Measurements from ENCODE around the gene TMEM47. TPM values are rescaled to one million over a fixed set of nuclear protein-coding genes. Genes with fewer than 3 reads are reported as not detected.

The TMEM47 gene
- polyA plus RNA-seq, 1 donor (not counting 4 experiments of a cell fraction or from before 2014, with no cell fraction given), result 0.16 TPM

DNA sequence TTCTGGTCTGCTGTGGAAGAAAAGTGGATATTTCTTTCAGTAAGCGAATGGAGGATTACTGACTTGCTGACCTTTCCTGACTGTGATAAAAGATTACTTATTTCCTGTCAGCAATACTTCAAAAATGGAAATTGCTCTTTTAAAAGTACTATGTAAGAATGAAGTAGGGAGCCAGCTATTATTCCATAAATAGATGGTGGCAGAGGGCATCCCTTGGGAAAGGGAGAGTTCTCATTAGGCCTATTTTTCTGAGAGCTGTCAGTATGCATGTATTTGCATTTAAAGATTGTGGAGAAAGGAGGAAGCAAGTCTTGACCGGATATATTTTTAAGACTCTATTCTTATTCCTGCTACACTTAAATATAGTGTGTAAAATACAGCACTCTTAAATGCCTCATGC lies 37.2 kb downstream of the TMEM47 start:
- dilution Hi-C loops (cut with MboI; ENCODE audit: extremely low pct_ligation_motif_present, low sequenced_read_pairs), result no loop called here
- H3K36me3 ChIP-seq (ENCODE audit: control insufficient read depth in 2 of 2, extremely low read depth in 1 of 2, insufficient read depth in 2 of 2, low read length in 2 of 2), result no peaks in the 10 kb centered on the region
- no peaks in the 10 kb centered on the region for H3K4me1 ChIP-seq (ENCODE audit: control insufficient read depth, extremely low read depth, insufficient read depth, low read length)
- H3K27me3 ChIP-seq (ENCODE audit: control insufficient read depth, extremely low read depth, insufficient read depth, low read length), result no peaks in the 10 kb centered on the region
- H3K4me3 ChIP-seq (ENCODE audit: control insufficient read depth in 2 of 3, extremely low read depth in 1 of 3, insufficient read depth in 2 of 3, low read depth in 1 of 3, low read length in 3 of 3), result no peak overlapping the region
- TF ChIP-seq CTCF (optimal IDR thresholded peaks at IDR 0.05 in 1 of 3, IDR thresholded peaks at IDR 0.05 in 1 of 3, conservative IDR thresholded peaks at IDR 0.05 in 1 of 3; ENCODE audit: extremely low read depth in 1 of 3, insufficient read depth in 2 of 3, low read length in 3 of 3), result no peak
- no peak for TF ChIP-seq EZH2 (IDR thresholded peaks at IDR 0.05; ENCODE audit: low read length)
- no peaks in the 10 kb centered on the region for H4K20me1 ChIP-seq (ENCODE audit: control insufficient read depth, extremely low read depth, insufficient read depth, low read length)
- no peaks in the 10 kb centered on the region for H3K9me3 ChIP-seq (ENCODE audit: control insufficient read depth, low read depth, low read length)
- FAIRE-seq (no peak), DNase-seq (ENCODE audit: low read depth, low spot score) (no peak)
- no peak overlapping the region for H3K27ac ChIP-seq (ENCODE audit: control insufficient read depth, insufficient read depth, low read length)
- no peak overlapping the region for H3K4me2 ChIP-seq (ENCODE audit: control insufficient read depth, extremely low read depth, insufficient read depth, low read depth, low read length)
- H2AFZ ChIP-seq (ENCODE audit: control insufficient read depth, low read length), result no peak overlapping the region
- H3K9ac ChIP-seq (ENCODE audit: control insufficient read depth, extremely low read depth, insufficient read depth, low read length), result no peak overlapping the region
- no peaks in the 10 kb centered on the region for H3K9me1 ChIP-seq (ENCODE audit: control insufficient read depth, extremely low read depth, insufficient read depth, low read length)
- H3K79me2 ChIP-seq (ENCODE audit: control insufficient read depth, insufficient read depth, low read length), result no peaks in the 10 kb centered on the region

- Histone ChIP-seq H3K4me3 (ENCODE audit: control insufficient read depth in 2 of 3, extremely low read depth in 1 of 3, insufficient read depth in 2 of 3, low read depth in 1 of 3, low read length in 3 of 3) (no peak overlapping the region), H3K27me3 (ENCODE audit: control insufficient read depth, extremely low read depth, insufficient read depth, low read length) (no peaks in the 10 kb centered on the region), H3K9me3 (ENCODE audit: control insufficient read depth, low read depth, low read length) (no peaks in the 10 kb centered on the region), H2AFZ (ENCODE audit: control insufficient read depth, low read length) (no peak overlapping the region), H3K4me2 (ENCODE audit: control insufficient read depth, extremely low read depth, insufficient read depth, low read depth, low read length) (no peak overlapping the region), H3K9me1 (ENCODE audit: control insufficient read depth, extremely low read depth, insufficient read depth, low read length) (no peaks in the 10 kb centered on the region), H3K27ac (ENCODE audit: control insufficient read depth, insufficient read depth, low read length) (no peak overlapping the region), H3K9ac (ENCODE audit: control insufficient read depth, extremely low read depth, insufficient read depth, low read length) (no peak overlapping the region), H3K79me2 (ENCODE audit: control insufficient read depth, insufficient read depth, low read length) (no peaks in the 10 kb centered on the region), H3K36me3 (ENCODE audit: control insufficient read depth in 2 of 2, extremely low read depth in 1 of 2, insufficient read depth in 2 of 2, low read length in 2 of 2) (no peaks in the 10 kb centered on the region), H4K20me1 (ENCODE audit: control insufficient read depth, extremely low read depth, insufficient read depth, low read length) (no peaks in the 10 kb centered on the region), H3K4me1 (ENCODE audit: control insufficient read depth, extremely low read depth, insufficient read depth, low read length) (no peaks in the 10 kb centered on the region)
- no peak for TF ChIP-seq CTCF (optimal IDR thresholded peaks at IDR 0.05 in 1 of 3, IDR thresholded peaks at IDR 0.05 in 1 of 3, conservative IDR thresholded peaks at IDR 0.05 in 1 of 3; ENCODE audit: extremely low read depth in 1 of 3, insufficient read depth in 2 of 3, low read length in 3 of 3)
- no peak for TF ChIP-seq EZH2 (IDR thresholded peaks at IDR 0.05; ENCODE audit: low read length)
- FAIRE-seq (no peak), DNase-seq (ENCODE audit: low read depth, low spot score) (no peak)
- dilution Hi-C loops (cut with MboI; ENCODE audit: extremely low pct_ligation_motif_present, low sequenced_read_pairs), result no loop called here
Observed at GRCh38 chrX:34612036-34612435, 45.0 kb downstream of the TMEM47 start.

Data from keratinocyte (primary cell).